B cell (primary cell): Measurements from ENCODE around the gene PCSK4. TPM values are rescaled to one million over a fixed set of nuclear protein-coding genes. Genes with fewer than 3 reads are reported as not detected.
A peak's percentile ranks its signal among the peaks of the same experiment; 100 is the strongest.

ENCODE experiments used
- ATAC-seq: fragments of 200-7000 bp; cut with Tn5 transposase; one replicate; pipeline ENCODE4 v1.10.0; 2021; ENCODE audit warnings: low read depth, mild to moderate bottlenecking, moderate number of reproducible peaks, moderate library complexity
- CTCF ChIA-PET: fragments of 350-600 bp; sonication (Branson Sonifier 250); formaldehyde crosslinking; loops from one replicate; lab custom pipeline; 2021; ENCODE audit warnings: antibody characterized with exemption, inconsistent platforms; lab: Charles Lee
- POLR2A ChIA-PET: fragments of 350-600 bp; sonication (Branson Sonifier 250); formaldehyde crosslinking; loops from one replicate; lab custom pipeline; 2021; ENCODE audit warnings: antibody characterized with exemption; lab: Charles Lee
- DNase-seq: peaks from one replicate; pipeline ENCODE4 v3.0.0; 2013
- H2AFZ ChIP-seq: 2 replicates; pipeline ENCODE4 v1.6.1; 2012; ENCODE audit warnings: mild to moderate bottlenecking, low read depth, low read length; ENCODE audit not compliant: insufficient read depth, poor library complexity, severe bottlenecking
- H3K27ac ChIP-seq, 2 donors: 1 replicate in 1 of 2; 2 replicates in 1 of 2; pipeline ENCODE4 v1.5.1; 2012 to 2013; ENCODE audit warnings: low read length in 2 of 2, mild to moderate bottlenecking in 2 of 2, moderate library complexity in 1 of 2
- H3K27me3 ChIP-seq, 4 experiments: fragments of 200-600 bp in 1 of 4; sonication (generic) in 1 of 4; replicated peaks in 1 of 4; 1 replicate in 2 of 4; 2 replicates in 2 of 4; pipeline versions ENCODE4 v1.6.1 to v1.7.0; 2013 to 2016; ENCODE audit warnings: low read length in 3 of 4, mild to moderate bottlenecking in 2 of 4, mixed read lengths in 1 of 4, moderate library complexity in 1 of 4; ENCODE audit not compliant: insufficient read depth in 4 of 4, control insufficient read depth in 3 of 4; ENCODE audit errors: control extremely low read depth in 1 of 4
- H3K36me3 ChIP-seq, 2 experiments: replicated peaks in 1 of 2; 1 replicate in 1 of 2; 2 replicates in 1 of 2; pipeline versions ENCODE4 v1.6.1 to v1.7.1; 2013; ENCODE audit warnings: low read length in 1 of 2; ENCODE audit not compliant: insufficient read depth in 2 of 2, control insufficient read depth in 1 of 2; ENCODE audit errors: control extremely low read depth in 1 of 2, extremely low read depth in 1 of 2
- H3K4me1 ChIP-seq, 2 donors: fragments of 200-600 bp in 1 of 2; sonication (generic) in 1 of 2; 1 replicate in 1 of 2; 2 replicates in 1 of 2; pipeline versions ENCODE4 v1.5.1 to v1.6.1; 2013 to 2017; ENCODE audit warnings: low read length in 2 of 2; ENCODE audit not compliant: control insufficient read depth in 2 of 2, insufficient read depth in 2 of 2
- H3K4me2 ChIP-seq: replicated peaks from 2 replicates; pipeline ENCODE3; 2012; ENCODE audit warnings: mild to moderate bottlenecking, low read depth, low read length; ENCODE audit not compliant: poor library complexity, severe bottlenecking
- H3K4me3 ChIP-seq, 5 experiments: fragments of 200-600 bp in 1 of 5; sonication (generic) in 1 of 5; 1 replicate in 3 of 5; 2 replicates in 2 of 5; pipeline versions ENCODE4 v1.5.1 to v1.7.0; 2011 to 2016; ENCODE audit warnings: low read length in 4 of 5, mild to moderate bottlenecking in 4 of 5, low read depth in 2 of 5, control low read depth in 1 of 5, moderate library complexity in 1 of 5; ENCODE audit not compliant: insufficient read depth in 1 of 5; ENCODE audit errors: control extremely low read depth in 1 of 5, extremely low read depth in 1 of 5
- H3K79me2 ChIP-seq: fragments of 200-600 bp; sonication (generic); one replicate; pipeline ENCODE4 v1.6.0; 2016; ENCODE audit warnings: low read length; ENCODE audit not compliant: control insufficient read depth, insufficient read depth
- H3K9ac ChIP-seq: fragments of 200-600 bp; sonication (generic); 2 replicates; pipeline ENCODE4 v1.6.1; 2017; ENCODE audit warnings: mild to moderate bottlenecking, low read length, moderate library complexity
- H3K9me3 ChIP-seq, 3 donors: one replicate each; pipeline versions ENCODE4 v1.6.1 to v1.7.1; 2013; ENCODE audit warnings: low read length in 2 of 3; ENCODE audit not compliant: control insufficient read depth in 2 of 3, insufficient read depth in 1 of 3; ENCODE audit errors: control extremely low read depth in 1 of 3
- H4K20me1 ChIP-seq: 2 replicates; pipeline ENCODE4 v1.6.0; 2012; ENCODE audit warnings: mild to moderate bottlenecking, low read length; ENCODE audit not compliant: insufficient read depth, control insufficient read depth, poor library complexity, severe bottlenecking
- H3K27ac Mint-ChIP-seq: one replicate; pipeline ENCODE4 v1.8.0; 2021; ENCODE audit warnings: mixed read lengths
- H3K27me3 Mint-ChIP-seq: one replicate; pipeline ENCODE4 v1.8.0; 2021; ENCODE audit warnings: mixed read lengths
- H3K4me1 Mint-ChIP-seq: one replicate; pipeline ENCODE4 v1.8.0; 2021; ENCODE audit warnings: mixed read lengths
- H3K4me3 Mint-ChIP-seq: one replicate; pipeline ENCODE4 v1.8.0; 2021; ENCODE audit warnings: mixed read lengths
- H3K9me3 Mint-ChIP-seq: one replicate; pipeline ENCODE4 v1.8.0; 2022; ENCODE audit warnings: mixed read lengths; ENCODE audit not compliant: insufficient read depth
- EZH2 ChIP-seq: IDR thresholded peaks from 2 replicates; pipeline ENCODE4 v1.6.1; 2012; ENCODE audit warnings: borderline replicate concordance, low read depth, mild to moderate bottlenecking, moderate library complexity, low read length; ENCODE audit not compliant: insufficient read depth, poor library complexity, severe bottlenecking
- WGBS: methylation state at CpG from one replicate; pipeline ENCODE4 v1.1.5; 2013; ENCODE audit warnings: missing lambda C conversion rate; ENCODE audit not compliant: insufficient coverage; 5-methylcytosine and 5-hydroxymethylcytosine counted together
- intact Hi-C: fragments of 100-400 bp; cut with micrococcal nuclease; formaldehyde crosslinking; loops from one replicate; pipeline ENCODE4 v1.10.0; 2022
- polyA plus RNA-seq: library from polyadenylated mRNA; depleted of rRNA; stranded (reverse); fragments of >200 nt; gene quantifications from 2 replicates; pipeline ENCODE4 v1.2.3, GENCODE V29; 2012
- total RNA-seq, 2 donors: library from RNA; stranded (reverse); fragments of 120-200 nt in 1 of 2; gene quantifications; 1 replicate in 1 of 2; 2 replicates in 1 of 2; pipeline versions ENCODE4 v1.2.3 to v1.2.4, GENCODE V29; 2013 to 2022
- TF ChIP-seq, protein P1 (sequence below): fragments of 200-600 bp; IDR thresholded peaks from one replicate; pipeline ENCODE4 v1.8.0; 2022; ENCODE audit warnings: antibody characterized with exemption, mild to moderate bottlenecking

The PCSK4 gene
- total and polyA plus RNA-seq, 2 donors (not counting 1 experiment from before 2014, with no cell fraction given): 1.1 to 1.3 TPM

DNA sequence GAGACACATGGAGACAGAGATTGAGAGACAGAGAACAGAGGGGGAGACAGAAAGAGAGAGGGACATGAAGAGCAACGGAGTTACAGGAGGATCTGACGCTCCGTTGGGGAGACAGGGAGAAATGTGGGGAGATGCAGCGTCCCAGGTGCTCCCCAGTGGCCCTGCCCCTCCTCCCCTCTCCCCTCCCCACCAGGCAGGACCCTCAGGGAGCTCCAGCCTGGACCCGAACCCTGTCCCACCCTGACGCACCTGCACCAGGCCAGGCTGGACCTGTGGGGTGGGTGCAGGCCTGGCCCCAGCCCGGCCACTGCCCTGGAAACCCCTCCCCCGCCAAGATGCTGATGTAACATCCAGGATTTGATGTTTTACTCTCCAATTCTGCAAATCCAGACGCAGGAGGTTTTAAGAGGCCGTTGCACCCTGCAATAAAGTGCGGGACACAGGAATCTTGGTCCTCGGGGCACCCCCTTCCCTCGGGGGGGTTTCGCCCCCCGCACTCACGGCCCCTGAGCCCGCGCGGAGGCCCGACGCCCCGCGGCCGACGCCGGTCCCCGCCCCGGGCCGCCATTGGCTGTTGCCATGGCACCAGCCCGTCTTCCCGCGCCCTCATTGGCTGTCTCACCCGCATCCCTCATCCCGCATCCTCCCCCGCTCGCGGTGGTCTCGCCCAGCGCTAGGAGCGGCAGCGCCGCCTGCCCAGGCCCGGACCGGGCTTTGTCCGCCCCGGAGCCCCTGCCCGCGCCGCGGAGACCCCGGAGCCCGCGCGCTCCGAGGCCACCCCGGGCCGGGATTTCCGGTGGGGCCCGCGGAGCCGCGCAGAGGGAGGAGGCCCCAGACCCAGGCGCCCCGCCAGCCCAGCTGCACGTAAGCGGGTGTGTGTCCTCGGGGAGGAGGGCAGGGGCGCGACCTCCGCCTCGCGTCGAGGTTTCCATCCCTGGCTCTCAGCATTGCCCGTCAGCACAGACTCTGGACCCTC is 40.4 kb downstream of the PCSK4 start, which contains the start of gene APC2:
Gene APC2 (plus strand): TSS at position 655 of the 976 bp plus-strand sequence. CDS start 2,881 bp downstream, outside the sequence.
- POLR2A ChIA-PET: no interaction called here
- Histone ChIP-seq H3K4me2 (peak within 1 kb of the TSS; percentile 65), H3K27ac (no peak within 1 kb of the TSS), H3K9me3 (peaks cover 0 to 42% (median 0%) of the 10 kb centered on the region in 3 donors), H3K4me3 (no peak within 1 kb of the TSS), H2AFZ (no peak within 1 kb of the TSS), H3K79me2 (no peaks in the 10 kb centered on the region), H3K36me3 (no peaks in the 10 kb centered on the region), H3K27me3 (peaks cover 0 to 82% (median 50%) of the 10 kb centered on the region in 4 experiments), H4K20me1 (peaks cover 24% of the 10 kb centered on the region), H3K4me1 (peaks cover 31 to 37% of the 10 kb centered on the region in 2 donors), H3K9ac (no peak within 1 kb of the TSS)
- CTCF ChIA-PET: no interaction called here
- peak; percentile 55 for DNase-seq
- Mint-ChIP-seq H3K27ac (no peak within 1 kb of the TSS), H3K4me3 (peak within 1 kb of the TSS; percentile 33), H3K9me3 (no peaks in the 10 kb centered on the region), H3K4me1 (peaks cover 32% of the 10 kb centered on the region), H3K27me3 (peaks cover 38% of the 10 kb centered on the region)
- 4% methylated on average over 65 of the region's 74 CpGs for WGBS
- ATAC-seq: no peak
- TF ChIP-seq EZH2: peak; percentile 87
- TF ChIP-seq, protein P1, sequence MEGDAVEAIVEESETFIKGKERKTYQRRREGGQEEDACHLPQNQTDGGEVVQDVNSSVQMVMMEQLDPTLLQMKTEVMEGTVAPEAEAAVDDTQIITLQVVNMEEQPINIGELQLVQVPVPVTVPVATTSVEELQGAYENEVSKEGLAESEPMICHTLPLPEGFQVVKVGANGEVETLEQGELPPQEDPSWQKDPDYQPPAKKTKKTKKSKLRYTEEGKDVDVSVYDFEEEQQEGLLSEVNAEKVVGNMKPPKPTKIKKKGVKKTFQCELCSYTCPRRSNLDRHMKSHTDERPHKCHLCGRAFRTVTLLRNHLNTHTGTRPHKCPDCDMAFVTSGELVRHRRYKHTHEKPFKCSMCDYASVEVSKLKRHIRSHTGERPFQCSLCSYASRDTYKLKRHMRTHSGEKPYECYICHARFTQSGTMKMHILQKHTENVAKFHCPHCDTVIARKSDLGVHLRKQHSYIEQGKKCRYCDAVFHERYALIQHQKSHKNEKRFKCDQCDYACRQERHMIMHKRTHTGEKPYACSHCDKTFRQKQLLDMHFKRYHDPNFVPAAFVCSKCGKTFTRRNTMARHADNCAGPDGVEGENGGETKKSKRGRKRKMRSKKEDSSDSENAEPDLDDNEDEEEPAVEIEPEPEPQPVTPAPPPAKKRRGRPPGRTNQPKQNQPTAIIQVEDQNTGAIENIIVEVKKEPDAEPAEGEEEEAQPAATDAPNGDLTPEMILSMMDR: no peak
- intact Hi-C loops: no loop called here
